GM19351 (cell line): Measurements from ENCODE around the gene DHX32.
"Not testable (repeated sequence)": the region's sequence is repeated elsewhere in the genome, so short reads cannot be mapped to it uniquely, and the experiment has no call there.

Experiments used
- ATAC-seq: cut with Tn5 transposase; IDR thresholded peaks from one replicate; pipeline ENCODE4 v1.9.1; 2021; ENCODE audit warnings: mild to moderate bottlenecking, moderate library complexity; ENCODE audit not compliant: unreplicated experiment

DHX32 gene

GRCh38 chr10:125896088-125896934 is 15.2 kb upstream of the DHX32 start, which contains the start of gene FANK1:
Gene FANK1, plus strand, starts transcription at chr10:125896564. Its CDS starts 79 bp downstream, at chr10:125896643.
- ATAC-seq, result peak; percentile 80

GRCh38 chr10:125895130-125896087 is 14.3 kb upstream of the DHX32 start:
- ATAC-seq, result peak; percentile 56

GRCh38 chr10:125894176-125894575 is 13.1 kb upstream of the DHX32 start:
- ATAC-seq, result not testable (repeated sequence)

- ATAC-seq, result not testable (repeated sequence)
Measured at GRCh38 chr10:125892402-125892801, 11.3 kb upstream of the DHX32 start.

GRCh38 chr10:125889441-125889840 is 8.3 kb upstream of the DHX32 start:
- not testable (repeated sequence) for ATAC-seq

GRCh38 chr10:125886914-125887512 is 5.9 kb upstream of the DHX32 start:
- ATAC-seq, result no peak

- ATAC-seq, result no peak
Measured at GRCh38 chr10:125883211-125883610, 2.1 kb upstream of the DHX32 start.

- ATAC-seq, result no peak
Measured at GRCh38 chr10:125882596-125882995, 1.5 kb upstream of the DHX32 start.

- ATAC-seq, result no peak
Measured at GRCh38 chr10:125880719-125881118, 373 bp downstream of the DHX32 start.

- no peak for ATAC-seq
Measured at GRCh38 chr10:125878957-125879835, 1.9 kb downstream of the DHX32 start.

GRCh38 chr10:125871338-125871737 is 9.8 kb downstream of the DHX32 start:
- ATAC-seq, result no peak

- peak; percentile 89 for ATAC-seq
Measured at GRCh38 chr10:125868372-125868975, 12.6 kb downstream of the DHX32 start.

- no peak for ATAC-seq
Measured at GRCh38 chr10:125866421-125867029, 14.6 kb downstream of the DHX32 start.

- ATAC-seq, result no peak
Measured at GRCh38 chr10:125865120-125865519, 16.0 kb downstream of the DHX32 start.

- no peak for ATAC-seq
Measured at GRCh38 chr10:125859128-125859817, 21.8 kb downstream of the DHX32 start.

GRCh38 chr10:125857185-125857760 is 23.8 kb downstream of the DHX32 start:
- no peak for ATAC-seq

- ATAC-seq, result no peak
Measured at GRCh38 chr10:125852487-125852886, 28.6 kb downstream of the DHX32 start.
